Lung (tissue), 12 donors: ENCODE data around the gene PMF1. TPM values are rescaled to one million over a fixed set of nuclear protein-coding genes. Genes with fewer than 3 reads are reported as not detected.
A peak's percentile ranks its signal among the peaks of the same experiment; 100 is the strongest.

Experiments
- ATAC-seq: fragments of 200-7000 bp; cut with Tn5 transposase; one replicate; pipeline ENCODE4 v1.9.1; 2020; ENCODE audit warnings: moderate number of reproducible peaks; ENCODE audit not compliant: insufficient read depth, low FRiP score
- DNase-seq, 3 donors: peaks; one replicate each; pipeline ENCODE4 v3.0.0-alpha.2; 2013 to 2017
- H3K27ac ChIP-seq, 2 donors: one replicate each; pipeline ENCODE4 v1.5.1; 2013; ENCODE audit warnings: mild to moderate bottlenecking in 2 of 2, moderate library complexity in 2 of 2, control low read depth in 1 of 2, inconsistent platforms in 1 of 2, low read depth in 1 of 2, low read length in 1 of 2
- H3K27me3 ChIP-seq, 3 donors: one replicate each; pipeline ENCODE4 v1.5.1; 2013; ENCODE audit warnings: low read length in 2 of 3; ENCODE audit not compliant: control insufficient read depth in 3 of 3, insufficient read depth in 3 of 3
- H3K36me3 ChIP-seq, 4 donors: one replicate each; pipeline ENCODE4 v1.5.1; 2013; ENCODE audit warnings: low read length in 4 of 4, mild to moderate bottlenecking in 1 of 4, moderate library complexity in 1 of 4; ENCODE audit not compliant: control insufficient read depth in 4 of 4, insufficient read depth in 4 of 4
- H3K4me1 ChIP-seq, 5 donors: one replicate each; pipeline ENCODE4 v1.5.1; 2013; ENCODE audit warnings: low read length in 5 of 5, mild to moderate bottlenecking in 2 of 5, moderate library complexity in 1 of 5; ENCODE audit not compliant: control insufficient read depth in 5 of 5, insufficient read depth in 5 of 5
- H3K4me3 ChIP-seq: one replicate; pipeline ENCODE4 v1.5.1; 2013; ENCODE audit warnings: mild to moderate bottlenecking, control low read depth, moderate library complexity
- H3K9ac ChIP-seq, 2 donors: one replicate each; pipeline ENCODE4 v1.5.1; 2013; ENCODE audit warnings: low read length in 2 of 2, control low read depth in 1 of 2; ENCODE audit not compliant: insufficient read depth in 1 of 2
- H3K9me3 ChIP-seq, 4 donors: one replicate each; pipeline ENCODE4 v1.5.1; 2013; ENCODE audit warnings: low read length in 3 of 4, mild to moderate bottlenecking in 1 of 4, moderate library complexity in 1 of 4; ENCODE audit not compliant: control insufficient read depth in 4 of 4, insufficient read depth in 3 of 4
- CTCF ChIP-seq: IDR thresholded peaks from 2 replicates; pipeline ENCODE4 v1.5.1; 2012; ENCODE audit warnings: mild to moderate bottlenecking; ENCODE audit errors: control extremely low read depth, extremely low read depth
- WGBS, 2 donors: extraction: QIAGEN DNeasy Blood & Tissue Kit; methylation state at CpG; one replicate each; pipeline ENCODE4 v1.1.7; 2013; 5-methylcytosine and 5-hydroxymethylcytosine counted together
- polyA plus RNA-seq, 2 donors: library from polyadenylated mRNA; stranded (reverse); fragments of 200-250 nt; gene quantifications; one replicate each; pipeline ENCODE4 v1.2.1, GENCODE V29; 2013
- total RNA-seq, 2 donors: library from RNA; depleted of rRNA in 1 of 2; stranded (reverse); fragments of >200 nt in 1 of 2; gene quantifications; one replicate each; pipeline ENCODE4 v1.2.1, GENCODE V29; 2014 to 2021
- donor health status: control.
- donor health status: control.
- donor health status: Bipolar disorder and iron deficiency.
- donor health status: healthy.
- donor health status: DM: yes; HTN: yes; CAD: no.

The PMF1 gene
- total and polyA plus RNA-seq, 4 donors = 60.0 to 144 (median 64.7) TPM

- TF ChIP-seq CTCF = no peak
- Histone ChIP-seq H3K9ac (no peak overlapping the region), H3K36me3 (peaks cover 2 to 30% (median 7%) of the 10 kb centered on the region in 4 donors), H3K27ac (no peak overlapping the region), H3K4me3 (no peak overlapping the region), H3K9me3 (no peaks in the 10 kb centered on the region), H3K27me3 (no peaks in the 10 kb centered on the region), H3K4me1 (peaks cover 0 to 6% (median 0%) of the 10 kb centered on the region in 5 donors)
- WGBS, 2 donors = 86 to 90% methylated on average over 3 of the region's 3 CpGs
- no peak for ATAC-seq
- DNase-seq = no peak
Measured at GRCh38 chr1:156204686-156205085, 8.1 kb upstream of the PMF1 start.

GRCh38 chr1:156211243-156211642, 1.6 kb upstream of the PMF1 start:
- H3K27me3 ChIP-seq = no peaks in the 10 kb centered on the region
- no peak overlapping the region for H3K9ac ChIP-seq
- TF ChIP-seq CTCF = no peak
- H3K27ac ChIP-seq = no peak overlapping the region
- DNase-seq (no peak), ATAC-seq (no peak)
- H3K36me3 ChIP-seq = peaks cover 0 to 24% (median 17%) of the 10 kb centered on the region in 4 donors
- H3K9me3 ChIP-seq = no peaks in the 10 kb centered on the region
- WGBS, 2 donors = 97 to 98% methylated on average over 3 of the region's 3 CpGs
- peaks cover 0 to 16% (median 3%) of the 10 kb centered on the region in 5 donors for H3K4me1 ChIP-seq
- no peak overlapping the region for H3K4me3 ChIP-seq

- DNase-seq (no peak), ATAC-seq (no peak)
- TF ChIP-seq CTCF = no peak
- Histone ChIP-seq H3K36me3 (peaks cover 0 to 19% (median 14%) of the 10 kb centered on the region in 4 donors), H3K9me3 (no peaks in the 10 kb centered on the region), H3K9ac (peak overlapping the region; percentile 86 to 96), H3K27ac (peak overlapping the region; percentile 64 to 98), H3K27me3 (no peaks in the 10 kb centered on the region), H3K4me1 (peaks cover 0 to 16% (median 3%) of the 10 kb centered on the region in 5 donors), H3K4me3 (no peak overlapping the region)
- WGBS, 2 donors = 87 to 93% methylated on average over 9 of the region's 9 CpGs
Measured at GRCh38 chr1:156212130-156212529, 677 bp upstream of the PMF1 start.

- ATAC-seq (no peak), DNase-seq (no peak)
- H3K27me3 ChIP-seq = no peaks in the 10 kb centered on the region
- TF ChIP-seq CTCF = no peak
- peaks cover 0 to 16% (median 4%) of the 10 kb centered on the region in 5 donors for H3K4me1 ChIP-seq
- peaks cover 0 to 16% (median 13%) of the 10 kb centered on the region in 4 donors for H3K36me3 ChIP-seq
- 22 to 25% methylated on average over 11 of the region's 11 CpGs for WGBS, 2 donors
- H3K9me3 ChIP-seq = no peaks in the 10 kb centered on the region
- H3K9ac ChIP-seq = peak overlapping the region; percentile 96 to 99
- H3K27ac ChIP-seq = peak overlapping the region; percentile 98 to 99
- H3K4me3 ChIP-seq = peak overlapping the region; percentile 78
Measured at GRCh38 chr1:156213644-156213966, 798 bp downstream of the PMF1 start.
